PC-3 (cell line): Measurements from ENCODE around the gene CLEC17A.
"Not testable (repeated sequence)": the region's sequence is repeated elsewhere in the genome, so short reads cannot be mapped to it uniquely, and the experiment has no call there.

Source experiments
- EZH2 ChIP-seq: fragments of 300-600 bp; sonication (generic); IDR thresholded peaks from one replicate; pipeline ENCODE4 v1.6.1; 2017; ENCODE audit warnings: antibody characterized with exemption, mild to moderate bottlenecking, low read length; ENCODE audit not compliant: unreplicated experiment
- EZH2phosphoT487 ChIP-seq: fragments of 300-600 bp; sonication (generic); IDR thresholded peaks from 2 replicates; pipeline ENCODE4 v1.6.1; 2018; ENCODE audit warnings: mild to moderate bottlenecking, antibody characterized with exemption, low read length, borderline replicate concordance
- TF ChIP-seq, protein P1 (sequence below): fragments of 300-600 bp; sonication (generic); conservative IDR thresholded peaks from 2 replicates; pipeline ENCODE4 v1.5.1; 2017; ENCODE audit warnings: antibody characterized with exemption, low read depth, mild to moderate bottlenecking, low read length

DNA sequence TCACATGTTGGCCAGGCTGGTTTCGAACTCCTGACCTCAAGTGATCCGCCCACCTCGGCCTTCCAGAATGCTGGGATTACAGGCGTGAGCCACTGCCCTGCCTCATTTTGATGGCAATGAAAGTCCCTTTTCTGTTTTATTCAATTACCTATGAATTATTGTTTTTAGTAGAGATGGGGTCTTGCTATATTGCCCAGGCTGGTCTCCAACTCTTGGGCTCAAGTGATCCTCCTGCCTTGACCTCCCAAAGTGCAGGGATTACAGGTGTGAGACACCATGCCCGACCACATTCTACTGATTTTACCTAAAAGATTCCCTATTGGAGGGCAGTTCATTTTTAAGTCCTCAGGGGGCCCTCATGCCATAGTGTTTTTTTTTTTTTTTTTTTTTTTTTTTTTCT is 40.9 kb upstream of the CLEC17A start:
- TF ChIP-seq, protein P1, sequence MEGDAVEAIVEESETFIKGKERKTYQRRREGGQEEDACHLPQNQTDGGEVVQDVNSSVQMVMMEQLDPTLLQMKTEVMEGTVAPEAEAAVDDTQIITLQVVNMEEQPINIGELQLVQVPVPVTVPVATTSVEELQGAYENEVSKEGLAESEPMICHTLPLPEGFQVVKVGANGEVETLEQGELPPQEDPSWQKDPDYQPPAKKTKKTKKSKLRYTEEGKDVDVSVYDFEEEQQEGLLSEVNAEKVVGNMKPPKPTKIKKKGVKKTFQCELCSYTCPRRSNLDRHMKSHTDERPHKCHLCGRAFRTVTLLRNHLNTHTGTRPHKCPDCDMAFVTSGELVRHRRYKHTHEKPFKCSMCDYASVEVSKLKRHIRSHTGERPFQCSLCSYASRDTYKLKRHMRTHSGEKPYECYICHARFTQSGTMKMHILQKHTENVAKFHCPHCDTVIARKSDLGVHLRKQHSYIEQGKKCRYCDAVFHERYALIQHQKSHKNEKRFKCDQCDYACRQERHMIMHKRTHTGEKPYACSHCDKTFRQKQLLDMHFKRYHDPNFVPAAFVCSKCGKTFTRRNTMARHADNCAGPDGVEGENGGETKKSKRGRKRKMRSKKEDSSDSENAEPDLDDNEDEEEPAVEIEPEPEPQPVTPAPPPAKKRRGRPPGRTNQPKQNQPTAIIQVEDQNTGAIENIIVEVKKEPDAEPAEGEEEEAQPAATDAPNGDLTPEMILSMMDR = not testable (repeated sequence)
- TF ChIP-seq EZH2, EZH2phosphoT487: not testable (repeated sequence)
